ENCODE measurements around the gene KRT80.

Gene KRT80

DNA sequence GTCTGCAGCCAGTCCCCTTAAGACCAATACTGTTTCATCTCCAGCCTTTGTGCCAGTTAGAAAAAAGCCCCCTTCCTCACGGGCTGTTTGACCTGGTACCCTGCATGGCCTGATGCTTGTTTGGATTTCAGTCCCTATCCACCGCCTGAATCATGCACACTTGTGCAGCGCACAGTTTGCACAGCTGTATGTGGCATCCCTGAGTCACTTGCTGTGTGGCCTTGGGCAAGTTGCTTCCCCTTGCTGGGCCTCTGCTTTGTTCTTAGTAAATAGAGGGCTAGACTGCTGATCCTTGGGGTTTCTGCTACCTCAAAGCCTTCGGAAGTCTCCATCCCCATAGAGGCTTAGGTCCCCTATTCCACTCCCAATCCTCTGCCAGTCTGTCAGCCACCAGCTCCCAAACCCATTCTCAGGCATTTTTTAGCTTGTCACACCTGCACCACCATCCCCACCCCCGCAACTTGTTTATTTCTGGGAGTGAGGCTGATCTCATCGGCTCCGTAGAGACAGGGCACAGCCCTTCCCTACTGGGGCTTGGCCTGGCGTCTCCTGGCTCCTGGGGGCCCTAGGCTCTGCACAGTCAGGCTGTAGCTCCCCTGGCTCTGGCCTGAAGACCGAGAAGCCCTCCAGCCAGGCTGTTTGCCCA lies 8.8 kb downstream of the KRT80 start:
- peaks cover 29% of the 10 kb centered on the region for H3K4me1 ChIP-seq (ENCODE audit: control insufficient read depth, insufficient read depth, low read length)
- H3K9me3 ChIP-seq (ENCODE audit: control insufficient read depth, insufficient read depth, low read length): no peaks in the 10 kb centered on the region
- no peaks in the 10 kb centered on the region for H3K36me3 ChIP-seq (ENCODE audit: control insufficient read depth, insufficient read depth, low read length)
- no peak overlapping the region for H3K27ac ChIP-seq (ENCODE audit: low read depth, low read length)
- no peaks in the 10 kb centered on the region for H3K27me3 ChIP-seq (ENCODE audit: control insufficient read depth, insufficient read depth, low read length)
- H3K4me3 ChIP-seq (ENCODE audit: low read depth, low read length): no peak overlapping the region
- no peak overlapping the region for H3K9ac ChIP-seq (ENCODE audit: low read depth, low read length)

GRCh38 chr12:52182384-52182783 lies 9.4 kb downstream of the KRT80 start:
- Histone ChIP-seq H3K27ac (ENCODE audit: low read depth, low read length) (peak overlapping the region; percentile 9), H3K36me3 (ENCODE audit: control insufficient read depth, insufficient read depth, low read length) (no peaks in the 10 kb centered on the region), H3K9ac (ENCODE audit: low read depth, low read length) (no peak overlapping the region), H3K27me3 (ENCODE audit: control insufficient read depth, insufficient read depth, low read length) (no peaks in the 10 kb centered on the region), H3K4me1 (ENCODE audit: control insufficient read depth, insufficient read depth, low read length) (peaks cover 29% of the 10 kb centered on the region), H3K4me3 (ENCODE audit: low read depth, low read length) (no peak overlapping the region), H3K9me3 (ENCODE audit: control insufficient read depth, insufficient read depth, low read length) (no peaks in the 10 kb centered on the region)

DNA sequence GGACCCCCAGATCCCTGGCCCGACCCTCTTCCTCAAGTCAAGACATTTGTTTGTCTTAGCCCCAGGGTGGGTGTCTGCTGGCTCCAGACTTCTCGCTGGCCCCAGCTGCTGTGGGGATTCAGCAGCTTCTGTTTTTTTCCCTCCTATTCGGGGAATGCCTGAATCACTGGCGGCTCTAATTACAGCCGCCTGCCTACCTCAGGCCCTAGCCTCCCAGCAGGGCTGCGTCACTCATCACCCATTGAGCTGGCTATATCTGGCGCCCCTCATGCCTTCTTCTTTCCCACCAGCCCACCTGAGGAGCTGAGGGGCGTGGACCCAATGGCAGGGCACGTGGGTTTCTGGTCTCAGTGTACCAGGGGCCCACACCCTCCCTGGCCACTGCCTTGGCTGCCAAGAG lies 10.1 kb downstream of the KRT80 start:
- no peaks in the 10 kb centered on the region for H3K27me3 ChIP-seq (ENCODE audit: control insufficient read depth, insufficient read depth, low read length)
- H3K9ac ChIP-seq (ENCODE audit: low read depth, low read length): no peak overlapping the region
- peaks cover 29% of the 10 kb centered on the region for H3K4me1 ChIP-seq (ENCODE audit: control insufficient read depth, insufficient read depth, low read length)
- no peak overlapping the region for H3K4me3 ChIP-seq (ENCODE audit: low read depth, low read length)
- no peaks in the 10 kb centered on the region for H3K9me3 ChIP-seq (ENCODE audit: control insufficient read depth, insufficient read depth, low read length)
- H3K36me3 ChIP-seq (ENCODE audit: control insufficient read depth, insufficient read depth, low read length): no peaks in the 10 kb centered on the region
- peak overlapping the region; percentile 51 for H3K27ac ChIP-seq (ENCODE audit: low read depth, low read length)

DNA sequence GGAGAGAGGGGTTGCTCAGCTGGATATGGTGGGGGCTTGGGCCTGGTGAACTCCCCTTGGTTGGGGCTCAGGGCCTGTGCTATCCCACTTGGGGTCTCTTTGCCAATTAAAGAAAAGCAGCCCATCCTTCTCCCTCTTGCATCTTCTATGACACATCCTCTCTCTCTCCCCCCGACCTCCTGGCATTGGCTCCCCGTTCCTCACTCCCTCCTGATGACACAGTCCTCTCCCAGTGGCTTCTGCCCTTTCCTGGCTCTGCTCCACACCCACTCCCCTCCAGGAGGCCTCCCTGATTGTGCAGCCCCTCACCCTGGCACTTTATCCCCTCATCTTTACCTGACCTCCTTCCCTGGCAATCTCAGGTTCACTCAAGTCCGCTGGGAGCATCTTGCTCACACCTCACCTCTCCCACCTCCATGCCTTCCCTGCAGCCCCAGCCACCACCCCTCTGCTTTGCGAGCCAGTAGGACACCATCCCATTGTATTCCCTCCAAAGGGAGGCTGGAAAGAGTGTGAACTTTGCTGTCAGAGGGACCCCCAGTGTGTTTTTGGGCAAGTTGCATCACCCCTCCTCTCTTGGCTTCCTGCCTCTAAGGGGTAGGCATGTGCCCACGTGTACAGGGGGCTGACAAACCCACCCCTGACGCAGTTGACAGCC lies 10.7 kb downstream of the KRT80 start:
- peak overlapping the region; percentile 51 for H3K27ac ChIP-seq (ENCODE audit: low read depth, low read length)
- no peaks in the 10 kb centered on the region for H3K36me3 ChIP-seq (ENCODE audit: control insufficient read depth, insufficient read depth, low read length)
- H3K9ac ChIP-seq (ENCODE audit: low read depth, low read length): no peak overlapping the region
- no peaks in the 10 kb centered on the region for H3K9me3 ChIP-seq (ENCODE audit: control insufficient read depth, insufficient read depth, low read length)
- H3K4me1 ChIP-seq (ENCODE audit: control insufficient read depth, insufficient read depth, low read length): peaks cover 29% of the 10 kb centered on the region
- H3K27me3 ChIP-seq (ENCODE audit: control insufficient read depth, insufficient read depth, low read length): no peaks in the 10 kb centered on the region
- H3K4me3 ChIP-seq (ENCODE audit: low read depth, low read length): no peak overlapping the region

DNA sequence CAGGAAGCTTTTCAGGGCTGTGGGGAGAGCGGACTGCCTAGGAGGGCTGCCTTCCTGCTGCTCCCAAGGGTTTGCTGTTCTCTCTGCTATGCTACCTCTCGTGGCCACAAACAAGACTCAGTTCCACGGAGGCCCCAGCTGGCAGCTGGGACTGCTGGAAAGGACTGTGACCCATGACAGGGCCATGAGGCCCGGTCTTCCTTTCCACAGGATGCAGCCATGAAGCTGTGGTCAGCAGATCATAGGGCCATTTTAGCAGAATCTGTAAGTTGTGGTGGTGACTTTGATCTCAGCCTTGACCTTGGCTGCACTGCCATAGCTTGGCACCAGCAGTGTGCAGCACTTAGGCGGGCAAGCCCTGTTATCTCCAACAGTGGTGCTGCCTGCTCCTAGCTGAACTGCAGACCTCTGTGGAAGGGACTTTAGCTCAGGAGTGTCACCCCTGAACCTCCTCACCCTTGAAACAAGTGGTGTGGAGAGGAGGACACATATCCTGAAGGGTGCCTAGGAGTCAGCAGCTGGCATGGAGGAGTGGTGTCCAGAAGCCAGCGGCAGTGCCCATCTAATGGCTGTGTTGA lies 12.3 kb downstream of the KRT80 start:
- Histone ChIP-seq H3K27me3 (ENCODE audit: control insufficient read depth, insufficient read depth, low read length) (no peaks in the 10 kb centered on the region), H3K4me1 (ENCODE audit: control insufficient read depth, insufficient read depth, low read length) (peaks cover 29% of the 10 kb centered on the region), H3K9me3 (ENCODE audit: control insufficient read depth, insufficient read depth, low read length) (no peaks in the 10 kb centered on the region), H3K9ac (ENCODE audit: low read depth, low read length) (no peak overlapping the region), H3K27ac (ENCODE audit: low read depth, low read length) (no peak overlapping the region), H3K4me3 (ENCODE audit: low read depth, low read length) (no peak overlapping the region), H3K36me3 (ENCODE audit: control insufficient read depth, insufficient read depth, low read length) (no peaks in the 10 kb centered on the region)

GRCh38 chr12:52178984-52179383 lies 12.8 kb downstream of the KRT80 start:
- no peak overlapping the region for H3K9ac ChIP-seq (ENCODE audit: low read depth, low read length)
- no peaks in the 10 kb centered on the region for H3K36me3 ChIP-seq (ENCODE audit: control insufficient read depth, insufficient read depth, low read length)
- no peaks in the 10 kb centered on the region for H3K27me3 ChIP-seq (ENCODE audit: control insufficient read depth, insufficient read depth, low read length)
- H3K9me3 ChIP-seq (ENCODE audit: control insufficient read depth, insufficient read depth, low read length): no peaks in the 10 kb centered on the region
- no peak overlapping the region for H3K4me3 ChIP-seq (ENCODE audit: low read depth, low read length)
- H3K4me1 ChIP-seq (ENCODE audit: control insufficient read depth, insufficient read depth, low read length): peaks cover 29% of the 10 kb centered on the region
- H3K27ac ChIP-seq (ENCODE audit: low read depth, low read length): no peak overlapping the region

- Histone ChIP-seq H3K27me3 (ENCODE audit: control insufficient read depth, insufficient read depth, low read length) (no peaks in the 10 kb centered on the region), H3K4me1 (ENCODE audit: control insufficient read depth, insufficient read depth, low read length) (peaks cover 26% of the 10 kb centered on the region), H3K4me3 (ENCODE audit: low read depth, low read length) (no peak overlapping the region), H3K9ac (ENCODE audit: low read depth, low read length) (no peak overlapping the region), H3K27ac (ENCODE audit: low read depth, low read length) (no peak overlapping the region), H3K9me3 (ENCODE audit: control insufficient read depth, insufficient read depth, low read length) (no peaks in the 10 kb centered on the region), H3K36me3 (ENCODE audit: control insufficient read depth, insufficient read depth, low read length) (no peaks in the 10 kb centered on the region)
These were observed 13.4 kb downstream of the KRT80 start for GRCh38 chr12:52178443-52178842.

DNA sequence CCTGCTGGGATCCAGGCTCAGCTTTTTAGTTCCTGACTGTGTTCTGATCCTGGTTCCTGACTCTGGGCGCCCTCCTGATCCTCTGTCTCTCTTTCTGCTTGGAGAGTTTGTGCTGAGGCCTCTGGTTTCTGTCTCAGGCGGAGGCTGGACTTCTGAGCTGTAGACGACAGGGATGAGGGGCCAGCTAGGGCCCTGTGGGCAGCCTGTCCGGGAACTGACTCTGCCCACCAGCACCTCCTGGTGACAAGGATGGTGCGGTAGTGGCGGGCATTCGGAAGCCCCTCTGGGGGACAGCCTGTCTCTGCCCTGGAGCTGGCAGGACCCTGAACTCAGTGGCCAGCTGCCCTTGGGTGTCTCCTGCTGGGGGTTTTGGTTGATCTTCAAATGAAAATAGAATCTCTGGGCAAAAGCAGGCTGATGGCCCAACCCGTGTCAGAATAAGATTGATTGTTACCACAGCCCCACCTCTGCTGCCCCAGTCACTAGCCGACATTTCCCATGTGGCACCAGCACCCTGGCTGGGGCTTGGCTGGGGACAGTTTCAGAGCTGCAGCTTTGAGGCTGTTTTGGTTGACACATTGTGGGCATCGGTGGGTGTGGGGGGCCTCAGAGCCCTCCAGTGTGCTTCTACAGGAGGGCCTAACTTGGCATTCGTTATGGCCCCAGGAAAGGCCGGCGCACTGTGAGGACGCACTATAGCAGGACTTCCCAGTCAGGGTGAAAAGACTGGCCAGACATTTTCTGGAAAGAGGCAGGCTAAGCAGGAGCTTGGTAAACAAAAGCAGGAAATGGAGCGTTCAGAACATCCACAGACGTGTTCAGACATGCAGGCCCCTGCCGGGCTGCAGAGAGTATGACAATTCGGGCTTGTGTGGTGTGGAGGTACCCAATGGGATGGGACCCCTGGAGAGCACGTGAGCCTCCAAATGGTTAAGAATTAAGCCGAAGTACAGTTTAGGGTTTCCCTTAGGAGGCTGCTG lies 16.2 kb downstream of the KRT80 start:
- no peaks in the 10 kb centered on the region for H3K9me3 ChIP-seq (ENCODE audit: control insufficient read depth, insufficient read depth, low read length)
- no peak overlapping the region for H3K27ac ChIP-seq (ENCODE audit: low read depth, low read length)
- no peaks in the 10 kb centered on the region for H3K4me1 ChIP-seq (ENCODE audit: control insufficient read depth, insufficient read depth, low read length)
- no peaks in the 10 kb centered on the region for H3K36me3 ChIP-seq (ENCODE audit: control insufficient read depth, insufficient read depth, low read length)
- H3K27me3 ChIP-seq (ENCODE audit: control insufficient read depth, insufficient read depth, low read length): no peaks in the 10 kb centered on the region
- H3K9ac ChIP-seq (ENCODE audit: low read depth, low read length): no peak overlapping the region
- no peak overlapping the region for H3K4me3 ChIP-seq (ENCODE audit: low read depth, low read length)

DNA sequence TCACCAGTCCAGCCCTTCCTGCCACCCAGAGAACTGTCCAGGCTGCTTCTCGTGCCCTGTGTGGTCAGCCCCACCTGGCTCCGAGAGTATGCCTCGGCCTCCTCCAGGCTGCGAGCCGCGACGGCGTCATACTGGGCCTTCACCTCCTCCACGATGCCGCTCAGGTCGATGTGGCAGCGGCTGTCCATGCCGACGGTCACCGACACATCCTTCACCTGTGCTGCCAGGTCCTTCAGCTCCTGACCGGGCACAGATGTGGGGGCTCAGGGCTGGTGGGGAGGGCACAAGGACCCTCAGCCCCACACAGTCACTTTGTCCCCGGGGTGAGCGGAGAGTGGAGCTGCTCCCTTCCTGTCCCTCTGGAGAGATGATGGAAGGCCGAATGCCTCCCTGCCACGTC lies 18.3 kb downstream of the KRT80 start:
- Histone ChIP-seq H3K36me3 (ENCODE audit: control insufficient read depth, insufficient read depth, low read length) (no peaks in the 10 kb centered on the region), H3K9me3 (ENCODE audit: control insufficient read depth, insufficient read depth, low read length) (no peaks in the 10 kb centered on the region), H3K4me1 (ENCODE audit: control insufficient read depth, insufficient read depth, low read length) (no peaks in the 10 kb centered on the region), H3K4me3 (ENCODE audit: low read depth, low read length) (no peak overlapping the region), H3K27ac (ENCODE audit: low read depth, low read length) (no peak overlapping the region), H3K9ac (ENCODE audit: low read depth, low read length) (no peak overlapping the region), H3K27me3 (ENCODE audit: control insufficient read depth, insufficient read depth, low read length) (no peaks in the 10 kb centered on the region)

DNA sequence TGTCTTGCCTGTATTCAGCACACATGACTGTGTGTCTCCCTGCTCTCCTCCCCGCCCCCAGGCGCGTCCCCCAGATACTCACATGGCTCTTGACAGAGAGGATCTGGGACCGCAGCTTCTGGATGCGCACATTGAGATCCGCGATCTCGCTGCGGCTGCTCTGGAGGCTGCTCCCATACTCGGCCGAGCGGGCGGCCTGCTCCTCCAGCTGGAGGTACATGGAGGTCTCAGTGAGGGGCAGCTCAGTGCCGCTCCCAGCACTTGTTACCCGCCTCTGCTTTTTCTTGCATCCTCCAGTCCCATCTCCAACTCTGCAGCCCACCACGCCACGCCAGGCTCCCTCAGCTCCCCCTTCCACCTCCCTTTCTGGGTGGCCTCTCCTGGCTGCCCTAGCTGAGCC lies 18.9 kb downstream of the KRT80 start:
- no peaks in the 10 kb centered on the region for H3K36me3 ChIP-seq (ENCODE audit: control insufficient read depth, insufficient read depth, low read length)
- H3K27me3 ChIP-seq (ENCODE audit: control insufficient read depth, insufficient read depth, low read length): no peaks in the 10 kb centered on the region
- peaks cover 2% of the 10 kb centered on the region; the same call in 1 of the 2 replicates for H3K4me1 ChIP-seq (ENCODE audit: control insufficient read depth, insufficient read depth, low read length)
- no peak overlapping the region for H3K27ac ChIP-seq (ENCODE audit: low read depth, low read length)
- no peak overlapping the region for H3K4me3 ChIP-seq (ENCODE audit: low read depth, low read length)
- no peaks in the 10 kb centered on the region for H3K9me3 ChIP-seq (ENCODE audit: control insufficient read depth, insufficient read depth, low read length)
- H3K9ac ChIP-seq (ENCODE audit: low read depth, low read length): no peak overlapping the region

All from HUES48 (cell line).